Uterus (tissue), 4 donors: ENCODE results near the gene CTBP1. TPM values are rescaled to one million over a fixed set of nuclear protein-coding genes. Genes with fewer than 3 reads are reported as not detected.

Source experiments
- DNase-seq, 2 donors: peaks; one replicate each; pipeline ENCODE4 v3.0.0-alpha.2; 2019 to 2020
- H3K27ac ChIP-seq, 2 donors: fragments of 200-600 bp; sonication (generic); 1 replicate in 1 of 2; 2 replicates in 1 of 2; pipeline ENCODE4 v1.5.1; 2016 to 2018
- H3K27me3 ChIP-seq, 2 donors: fragments of 200-600 bp; sonication (generic); one replicate each; pipeline ENCODE4 v1.5.1; 2018 to 2019; ENCODE audit warnings: control low read depth in 1 of 2
- H3K36me3 ChIP-seq, 2 donors: fragments of 200-600 bp; sonication (generic); one replicate each; pipeline ENCODE4 v1.5.1; 2019; ENCODE audit warnings: control low read depth in 1 of 2
- H3K4me1 ChIP-seq, 2 donors: fragments of 200-600 bp; sonication (generic); one replicate each; pipeline ENCODE4 v1.5.1; 2018 to 2019; ENCODE audit warnings: control low read depth in 1 of 2
- H3K4me3 ChIP-seq, 2 donors: fragments of 200-600 bp; sonication (generic); 1 replicate in 1 of 2; 2 replicates in 1 of 2; pipeline ENCODE4 v1.5.1; 2018 to 2019; ENCODE audit warnings: mild to moderate bottlenecking in 1 of 2
- H3K9me3 ChIP-seq, 2 donors: fragments of 200-600 bp; sonication (generic); one replicate each; pipeline ENCODE4 v1.5.1; 2019; ENCODE audit warnings: control low read depth in 1 of 2
- POLR2A ChIP-seq, 2 donors: fragments of 450-650 bp; IDR thresholded peaks; one replicate each; pipeline ENCODE4 v1.6.1; 2016; ENCODE audit warnings: antibody characterized with exemption in 2 of 2, mild to moderate bottlenecking in 1 of 2, moderate library complexity in 1 of 2
- intact Hi-C: fragments of 100-400 bp; cut with DNase I; formaldehyde crosslinking; loops from one replicate; pipeline ENCODE4 v1.15.1; 2023; ENCODE audit warnings: low total_unique reads
- total RNA-seq, 4 donors: library from RNA; depleted of rRNA in 3 of 4; stranded (reverse); fragments of >200 nt in 3 of 4; gene quantifications; one replicate each; pipeline versions ENCODE4 v1.1.0 to v1.2.4, GENCODE V29; 2014 to 2023
- TF ChIP-seq, protein P1 (sequence below), 4 experiments: fragments of 200-600 bp in 2 of 4; fragments of 450-650 bp in 2 of 4; sonication (generic) in 2 of 4; IDR thresholded peaks; one replicate each; pipeline ENCODE4 v1.5.1; 2016 to 2019; ENCODE audit warnings: antibody characterized with exemption in 4 of 4, mild to moderate bottlenecking in 2 of 4, moderate library complexity in 1 of 4
- donor health status: DM: yes; HTN: yes; CAD: no.

CTBP1 gene
- total RNA-seq, 4 donors from 2014 or later = 104 to 193 (median 162) TPM

DNA sequence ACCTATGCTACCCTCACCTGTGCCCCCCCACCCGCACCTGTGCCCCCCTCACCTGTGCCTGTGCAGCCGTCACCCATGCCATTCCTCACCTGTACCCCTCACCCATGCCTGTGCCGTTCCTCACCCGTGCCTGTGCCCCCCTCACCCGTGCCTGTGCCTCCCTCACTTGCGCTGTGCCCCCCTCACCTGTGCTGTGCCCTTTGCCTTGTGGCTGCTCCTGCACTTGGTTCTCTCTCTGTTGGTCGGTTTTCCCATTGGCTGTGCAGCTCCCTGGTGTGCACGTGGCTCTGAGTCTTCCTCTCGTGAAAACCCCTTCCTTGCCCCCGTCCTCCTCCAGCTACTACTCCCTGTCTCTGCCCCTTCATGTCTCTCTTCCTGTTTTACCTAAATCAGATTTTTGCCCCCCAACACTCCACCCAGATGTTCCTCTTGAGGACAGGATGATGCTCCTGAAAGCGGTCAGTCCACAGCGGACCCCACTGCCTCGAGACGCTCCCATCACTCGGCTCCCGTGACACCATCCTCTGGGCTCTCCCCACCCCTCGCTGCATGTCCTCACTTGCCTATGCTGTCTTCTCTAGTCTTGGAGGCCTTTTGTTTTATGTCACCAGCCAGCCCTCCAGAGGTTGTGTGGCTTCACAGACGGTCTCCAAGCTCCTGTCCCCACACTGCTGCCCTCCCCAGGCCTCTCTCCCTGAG lies 47.5 kb upstream of the CTBP1 start:
- Histone ChIP-seq H3K4me1 (peaks cover 0 to 7% of the 10 kb centered on the region in 2 donors), H3K9me3 (no peaks in the 10 kb centered on the region), H3K36me3 (no peaks in the 10 kb centered on the region), H3K4me3 (no peak overlapping the region), H3K27ac (no peak overlapping the region), H3K27me3 (no peaks in the 10 kb centered on the region)
- intact Hi-C loops = no loop called here
- no peak for TF ChIP-seq POLR2A (IDR thresholded peaks at IDR 0.05)
- TF ChIP-seq, protein P1, sequence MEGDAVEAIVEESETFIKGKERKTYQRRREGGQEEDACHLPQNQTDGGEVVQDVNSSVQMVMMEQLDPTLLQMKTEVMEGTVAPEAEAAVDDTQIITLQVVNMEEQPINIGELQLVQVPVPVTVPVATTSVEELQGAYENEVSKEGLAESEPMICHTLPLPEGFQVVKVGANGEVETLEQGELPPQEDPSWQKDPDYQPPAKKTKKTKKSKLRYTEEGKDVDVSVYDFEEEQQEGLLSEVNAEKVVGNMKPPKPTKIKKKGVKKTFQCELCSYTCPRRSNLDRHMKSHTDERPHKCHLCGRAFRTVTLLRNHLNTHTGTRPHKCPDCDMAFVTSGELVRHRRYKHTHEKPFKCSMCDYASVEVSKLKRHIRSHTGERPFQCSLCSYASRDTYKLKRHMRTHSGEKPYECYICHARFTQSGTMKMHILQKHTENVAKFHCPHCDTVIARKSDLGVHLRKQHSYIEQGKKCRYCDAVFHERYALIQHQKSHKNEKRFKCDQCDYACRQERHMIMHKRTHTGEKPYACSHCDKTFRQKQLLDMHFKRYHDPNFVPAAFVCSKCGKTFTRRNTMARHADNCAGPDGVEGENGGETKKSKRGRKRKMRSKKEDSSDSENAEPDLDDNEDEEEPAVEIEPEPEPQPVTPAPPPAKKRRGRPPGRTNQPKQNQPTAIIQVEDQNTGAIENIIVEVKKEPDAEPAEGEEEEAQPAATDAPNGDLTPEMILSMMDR (IDR thresholded peaks at IDR 0.05) = no peak
- DNase-seq = no peak

DNA sequence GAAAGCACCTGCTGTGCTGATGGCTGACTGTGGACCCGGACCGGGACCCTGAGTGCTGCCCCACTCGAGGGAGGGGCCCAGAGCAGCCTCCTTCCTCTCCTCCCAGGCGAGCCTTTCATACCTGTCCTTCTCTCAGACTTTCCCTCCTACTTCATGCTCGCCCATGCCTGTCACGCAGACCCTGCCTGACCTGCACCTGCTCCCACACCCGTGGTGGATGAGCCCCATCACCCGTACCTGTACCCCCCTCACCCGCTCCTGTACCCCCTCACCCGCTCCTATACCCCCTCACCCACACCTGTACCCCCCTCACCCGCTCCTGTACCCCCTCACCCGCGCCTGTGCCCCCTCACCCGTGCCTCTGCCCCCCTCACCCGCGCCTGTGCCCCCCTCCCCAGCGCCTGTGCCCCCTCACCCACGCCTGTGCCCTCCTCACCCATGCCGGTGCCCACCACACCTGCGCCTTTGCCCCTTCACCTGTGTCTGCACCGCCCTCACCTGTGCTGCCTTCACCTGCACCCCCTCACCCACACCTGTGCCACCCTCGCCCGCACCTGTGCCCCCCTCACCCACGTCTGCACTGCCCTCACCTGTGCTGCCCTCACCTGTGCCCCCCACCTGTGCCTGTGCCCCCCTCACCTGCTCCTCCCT lies 46.6 kb upstream of the CTBP1 start:
- Histone ChIP-seq H3K4me3 (no peak overlapping the region), H3K4me1 (peaks cover 0 to 7% of the 10 kb centered on the region in 2 donors), H3K36me3 (no peaks in the 10 kb centered on the region), H3K27me3 (no peaks in the 10 kb centered on the region), H3K27ac (no peak overlapping the region), H3K9me3 (no peaks in the 10 kb centered on the region)
- no peak for DNase-seq
- TF ChIP-seq POLR2A (IDR thresholded peaks at IDR 0.05) = no peak
- TF ChIP-seq, protein P1 (IDR thresholded peaks at IDR 0.05) = no peak
- intact Hi-C loops = no loop called here

DNA sequence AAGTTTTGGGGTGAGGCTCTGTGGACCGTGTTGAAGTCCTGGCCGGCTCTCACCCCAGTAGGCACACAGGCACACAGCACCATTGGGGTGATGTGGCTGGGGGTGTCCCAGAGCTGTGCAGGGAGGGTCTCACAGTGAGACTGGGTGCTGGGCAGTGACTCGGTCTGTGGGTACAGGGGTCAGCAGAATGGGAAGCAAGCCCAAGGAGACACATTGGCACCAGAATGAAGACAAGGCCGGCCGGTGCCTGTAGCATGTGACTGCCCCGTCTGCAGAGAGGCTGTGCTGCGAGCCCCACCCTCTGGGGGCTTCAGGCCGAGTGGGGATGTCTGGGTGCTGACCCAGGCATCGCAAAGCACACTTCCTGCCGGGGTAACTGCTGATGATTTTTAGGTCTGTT lies 46.0 kb upstream of the CTBP1 start:
- intact Hi-C loops = no loop called here
- DNase-seq = no peak
- no peak overlapping the region for H3K4me3 ChIP-seq

DNA sequence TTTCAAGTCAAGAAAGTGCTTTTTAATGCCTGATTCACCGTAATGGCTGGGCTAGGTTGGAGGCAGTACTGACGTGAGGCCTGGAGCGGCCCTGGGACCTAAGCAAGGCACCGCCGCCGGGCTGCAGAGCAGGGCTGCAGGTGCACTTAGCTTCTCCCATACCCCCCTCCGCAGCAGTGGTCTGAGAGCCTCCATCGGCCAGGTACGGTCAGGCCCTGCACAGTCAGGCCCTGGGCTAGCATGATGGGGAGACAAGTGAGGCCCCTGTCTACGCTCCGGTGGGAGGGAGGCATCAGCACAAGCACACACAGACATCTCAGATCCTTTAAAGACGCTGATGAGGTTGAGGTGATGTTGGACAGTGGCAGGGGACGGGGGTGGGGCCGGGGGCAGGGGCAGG lies 45.5 kb upstream of the CTBP1 start:
- Histone ChIP-seq H3K27me3 (no peaks in the 10 kb centered on the region), H3K4me1 (peaks cover 0 to 7% of the 10 kb centered on the region in 2 donors), H3K4me3 (no peak overlapping the region), H3K9me3 (no peaks in the 10 kb centered on the region), H3K27ac (no peak overlapping the region), H3K36me3 (no peaks in the 10 kb centered on the region)
- DNase-seq = no peak
- TF ChIP-seq, protein P1 (IDR thresholded peaks at IDR 0.05) = no peak
- no peak for TF ChIP-seq POLR2A (IDR thresholded peaks at IDR 0.05)
- intact Hi-C loops = no loop called here

More for the DNA sequence above, 46.0 kb upstream of the CTBP1 start:
- Histone ChIP-seq H3K4me1 (peaks cover 0 to 7% of the 10 kb centered on the region in 2 donors), H3K9me3 (no peaks in the 10 kb centered on the region), H3K27ac (no peak overlapping the region), H3K27me3 (no peaks in the 10 kb centered on the region), H3K36me3 (no peaks in the 10 kb centered on the region)
- no peak for TF ChIP-seq POLR2A (IDR thresholded peaks at IDR 0.05)
- TF ChIP-seq, protein P1 (IDR thresholded peaks at IDR 0.05) = no peak

DNA sequence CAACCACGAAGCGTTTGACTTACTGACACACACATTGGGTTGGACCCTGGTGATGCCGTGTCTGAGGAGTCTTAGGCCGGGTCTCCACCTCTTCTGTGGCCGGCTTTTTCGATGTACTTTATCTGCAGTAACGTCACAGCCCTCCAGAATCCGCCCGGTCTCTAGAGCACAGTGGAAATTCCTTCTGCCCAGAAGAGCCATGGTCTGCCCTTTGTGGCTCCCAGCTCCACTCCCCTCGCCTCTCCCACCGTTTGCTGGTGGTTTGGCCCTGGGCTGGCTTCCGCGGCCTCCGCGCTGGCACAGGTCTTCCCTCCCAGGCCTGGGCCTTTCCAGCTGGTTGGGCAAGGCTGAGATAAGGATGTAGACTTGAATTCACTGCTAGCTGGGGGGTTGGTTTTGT lies 45.1 kb upstream of the CTBP1 start:
- intact Hi-C loops = no loop called here
- no peak overlapping the region for H3K27ac ChIP-seq

More for the DNA sequence above, 45.1 kb upstream of the CTBP1 start:
- Histone ChIP-seq H3K27me3 (no peaks in the 10 kb centered on the region), H3K36me3 (no peaks in the 10 kb centered on the region), H3K4me1 (peaks cover 0 to 7% of the 10 kb centered on the region in 2 donors), H3K9me3 (no peaks in the 10 kb centered on the region), H3K4me3 (no peak overlapping the region)
- no peak for DNase-seq
- TF ChIP-seq, protein P1 (IDR thresholded peaks at IDR 0.05) = no peak
- no peak for TF ChIP-seq POLR2A (IDR thresholded peaks at IDR 0.05)
